Measurements from ENCODE around the gene DSCAM.
A peak's percentile ranks its signal among the peaks of the same experiment; 100 is the strongest.

Gene DSCAM

DNA sequence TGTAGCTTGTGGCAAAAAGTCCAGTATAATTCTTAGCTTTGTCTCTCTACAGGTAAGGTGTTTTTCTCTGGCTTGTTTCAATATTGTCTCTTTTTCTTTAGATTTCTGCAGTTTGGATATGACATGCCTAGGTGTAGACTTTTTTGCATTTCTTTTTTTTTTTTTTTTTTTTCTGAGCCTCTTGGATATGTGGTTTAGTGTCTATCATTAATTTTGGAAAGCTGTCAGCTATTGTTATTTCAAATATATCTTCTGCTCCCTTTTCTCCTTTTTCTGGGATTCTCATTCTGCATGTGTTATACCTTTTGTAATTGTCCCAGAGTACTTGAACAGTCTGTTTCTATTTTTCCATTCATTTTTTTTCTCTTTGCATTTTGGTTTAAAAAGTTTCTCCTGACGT lies 243.2 kb downstream of the DSCAM start:
- DNase-seq, result no peak

- DNase-seq, result no peak
Observed at GRCh38 chr21:40602080-40602479, 244.9 kb downstream of the DSCAM start.

DNA sequence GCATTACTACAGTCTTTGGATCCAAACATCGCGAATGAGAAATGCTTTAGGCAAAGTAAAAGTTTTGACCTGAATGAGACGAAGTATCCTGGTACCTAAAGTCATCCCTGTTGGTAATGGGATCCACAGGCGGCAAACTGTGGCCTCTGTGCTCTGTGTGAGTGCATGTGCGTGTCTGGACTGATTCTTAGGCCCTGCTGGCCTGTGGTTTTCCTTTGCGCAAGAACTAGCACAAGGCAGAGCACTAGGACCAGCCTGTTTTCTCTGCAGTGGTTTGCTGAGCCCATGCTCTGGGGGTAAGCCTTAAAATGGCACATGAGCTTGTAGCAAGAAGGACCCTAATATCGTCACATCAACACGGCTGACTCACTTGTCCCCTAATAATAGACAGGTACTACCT lies 251.2 kb downstream of the DSCAM start:
- no peak for DNase-seq

DNA sequence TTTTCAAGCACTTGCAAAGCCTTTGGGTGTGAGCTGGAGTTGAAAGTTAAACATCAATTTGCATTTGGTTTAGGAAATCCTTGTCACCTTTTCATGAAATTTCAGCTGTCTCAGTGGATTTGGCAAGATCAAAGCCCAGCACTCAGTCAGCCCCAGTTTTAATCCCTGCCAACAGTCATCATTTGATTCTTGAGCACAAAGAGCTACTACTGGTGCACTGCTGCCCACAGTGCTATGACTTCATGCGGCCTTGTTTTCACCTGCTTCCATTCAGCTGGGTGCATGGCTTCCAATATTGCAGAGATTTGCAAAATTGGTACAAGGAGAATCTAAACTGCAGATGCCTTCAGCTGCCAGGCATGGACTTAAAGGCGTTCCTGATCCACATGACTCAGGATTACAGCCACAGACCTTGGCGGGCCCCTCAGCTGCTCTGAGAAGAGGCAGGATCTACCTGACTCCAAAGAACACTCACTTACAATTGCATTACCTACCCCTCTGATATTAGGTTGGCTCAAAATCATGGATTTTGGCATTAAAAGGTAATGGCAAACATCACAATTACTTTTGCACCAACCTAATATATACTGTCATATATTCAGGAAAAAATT lies 259.1 kb downstream of the DSCAM start:
- DNase-seq, result no peak

DNA sequence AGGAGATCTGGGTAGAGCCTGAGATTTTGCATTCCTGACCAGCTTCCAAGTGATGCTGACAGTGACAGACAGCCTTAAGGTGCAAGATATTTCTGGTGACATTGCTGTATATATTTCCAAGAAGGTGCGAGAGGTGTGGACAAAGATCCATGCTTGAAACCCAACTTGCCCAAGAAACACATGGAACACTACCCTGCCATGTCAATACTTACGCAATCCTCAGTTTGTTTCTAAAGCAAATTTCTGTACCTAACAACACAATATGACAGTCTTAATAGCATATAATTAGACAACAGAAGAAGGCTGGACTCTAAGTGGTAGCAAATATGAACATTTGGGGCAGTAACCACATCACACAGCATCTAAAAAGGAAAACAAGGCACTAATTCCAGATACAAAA lies 260.4 kb downstream of the DSCAM start:
- DNase-seq, result no peak

GRCh38 chr21:40577285-40578043 lies 269.5 kb downstream of the DSCAM start:
- no peak for DNase-seq

GRCh38 chr21:40575976-40576375 lies 271.0 kb downstream of the DSCAM start:
- no peak for DNase-seq

DNA sequence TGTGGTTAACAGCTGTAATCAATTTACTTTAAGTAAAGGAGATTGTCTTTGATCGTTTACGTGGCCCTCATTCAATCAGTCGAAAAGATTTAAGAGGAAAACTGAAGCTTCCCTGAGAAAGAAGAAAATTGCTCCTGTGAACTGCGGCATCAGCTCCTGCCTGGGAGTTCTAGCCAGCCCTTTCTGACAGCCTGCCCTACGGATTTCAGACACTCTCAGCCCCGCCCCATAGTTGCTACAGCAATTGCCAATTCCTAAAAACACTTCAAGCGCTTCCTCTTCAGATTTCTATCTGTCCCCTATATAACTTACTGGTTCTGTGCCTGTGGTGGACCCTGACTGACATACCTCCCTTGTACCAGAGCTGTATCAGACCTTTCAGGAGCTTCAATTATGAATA lies 277.6 kb downstream of the DSCAM start:
- no peak for DNase-seq

GRCh38 chr21:40568807-40569206 lies 278.2 kb downstream of the DSCAM start:
- DNase-seq, result no peak

DNA sequence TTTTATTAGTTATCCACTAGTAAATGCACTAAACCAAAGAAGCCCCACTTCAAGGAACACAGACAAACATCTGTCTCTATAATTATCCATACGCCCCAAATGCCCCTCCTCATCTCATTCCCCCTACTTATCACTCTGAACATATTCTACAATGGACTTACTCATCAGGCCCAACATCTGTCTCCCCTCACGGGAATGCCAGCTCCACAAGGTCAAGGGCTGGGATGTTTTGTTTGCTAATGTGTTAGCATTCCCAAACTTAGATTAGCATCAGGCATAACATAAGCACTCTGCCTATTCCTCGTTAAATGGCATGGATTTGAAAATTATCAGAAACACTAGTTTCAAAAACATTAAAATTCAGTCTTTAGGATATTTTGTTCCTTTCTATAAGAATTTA lies 279.5 kb downstream of the DSCAM start:
- DNase-seq, result no peak

- DNase-seq, result no peak
Observed at GRCh38 chr21:40566486-40566885, 280.5 kb downstream of the DSCAM start.

GRCh38 chr21:40564318-40564717 lies 282.6 kb downstream of the DSCAM start:
- no peak for DNase-seq

- DNase-seq, result no peak
Observed at GRCh38 chr21:40563900-40564299, 283.1 kb downstream of the DSCAM start.

DNA sequence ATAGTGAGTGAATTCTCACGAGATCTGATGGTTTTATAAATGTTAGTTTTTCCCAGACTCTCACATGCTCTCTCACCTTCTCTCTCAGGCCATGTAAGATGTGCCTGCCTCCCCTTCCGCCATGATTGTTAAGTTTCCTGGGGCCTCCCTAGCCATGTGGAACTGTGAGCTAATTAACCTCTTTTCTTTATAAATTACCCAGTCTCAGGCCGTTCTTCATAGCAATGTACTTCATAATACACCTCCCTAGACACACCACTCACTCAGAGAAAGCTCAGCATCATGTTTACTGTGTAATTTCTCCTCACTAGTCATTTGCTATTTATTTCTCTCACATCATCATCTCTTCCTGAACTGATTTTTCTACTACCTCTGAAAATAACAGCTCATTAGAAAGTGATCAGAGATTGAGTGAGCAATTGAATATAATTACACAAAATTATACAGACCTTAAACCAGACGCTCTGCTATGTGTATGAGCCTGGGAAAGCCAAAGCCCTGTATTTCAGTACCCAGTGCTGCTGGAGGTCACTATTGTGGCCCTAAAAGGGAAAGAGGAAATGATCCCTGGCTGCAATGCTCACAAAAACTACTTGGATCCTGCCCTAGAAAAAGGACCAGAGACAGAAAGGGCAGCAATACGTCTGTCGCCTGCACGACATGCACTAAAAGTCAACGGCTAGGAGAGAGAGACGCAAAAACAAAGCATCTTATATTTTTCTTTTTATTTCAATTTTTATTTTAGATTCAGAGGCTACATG lies 284.5 kb downstream of the DSCAM start:
- no peak for DNase-seq

- no peak for DNase-seq
Observed at GRCh38 chr21:40556442-40556968, 290.5 kb downstream of the DSCAM start.

DNA sequence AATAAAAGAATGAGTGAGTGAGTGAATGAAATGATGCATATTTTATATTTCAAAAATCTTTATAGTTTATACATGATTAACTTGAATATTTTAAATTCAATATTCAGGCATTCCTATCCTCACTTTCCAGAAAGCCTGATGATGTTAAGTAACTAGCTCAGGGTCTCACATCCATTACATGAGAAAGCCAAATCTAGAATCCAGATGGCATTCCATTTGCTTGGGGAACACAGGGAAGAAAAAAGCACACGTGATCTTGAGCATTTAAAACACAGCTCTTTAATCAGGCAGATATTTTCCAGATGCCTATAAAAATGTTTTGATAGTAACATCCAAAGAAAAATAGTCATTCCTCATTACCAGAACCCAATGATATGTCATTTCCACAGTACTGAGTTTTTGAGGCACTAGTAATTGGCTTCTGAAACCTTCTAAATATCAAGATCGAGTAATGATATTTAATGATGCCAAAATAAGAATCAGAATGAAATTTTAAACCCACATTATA lies 291.9 kb downstream of the DSCAM start:
- no peak for DNase-seq

DNA sequence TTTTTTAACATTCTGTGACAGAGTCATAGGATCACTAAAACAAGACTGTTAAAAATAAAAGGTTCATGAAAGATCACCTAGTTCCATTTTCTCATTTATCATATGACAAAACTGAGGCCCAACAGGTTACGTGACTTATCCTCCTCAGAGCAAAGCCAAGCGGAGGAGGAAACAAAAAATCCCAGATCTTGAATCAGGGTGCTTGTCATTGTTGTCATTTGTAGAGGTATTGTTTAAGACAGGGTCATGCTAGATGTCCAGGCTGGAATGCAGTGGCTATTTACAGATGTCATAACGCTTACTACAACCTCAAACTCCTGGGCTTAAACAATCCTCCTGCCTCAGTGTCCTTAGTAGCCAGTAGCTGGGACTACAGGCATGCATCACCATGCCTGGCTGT lies 293.2 kb downstream of the DSCAM start:
- DNase-seq, result no peak

DNA sequence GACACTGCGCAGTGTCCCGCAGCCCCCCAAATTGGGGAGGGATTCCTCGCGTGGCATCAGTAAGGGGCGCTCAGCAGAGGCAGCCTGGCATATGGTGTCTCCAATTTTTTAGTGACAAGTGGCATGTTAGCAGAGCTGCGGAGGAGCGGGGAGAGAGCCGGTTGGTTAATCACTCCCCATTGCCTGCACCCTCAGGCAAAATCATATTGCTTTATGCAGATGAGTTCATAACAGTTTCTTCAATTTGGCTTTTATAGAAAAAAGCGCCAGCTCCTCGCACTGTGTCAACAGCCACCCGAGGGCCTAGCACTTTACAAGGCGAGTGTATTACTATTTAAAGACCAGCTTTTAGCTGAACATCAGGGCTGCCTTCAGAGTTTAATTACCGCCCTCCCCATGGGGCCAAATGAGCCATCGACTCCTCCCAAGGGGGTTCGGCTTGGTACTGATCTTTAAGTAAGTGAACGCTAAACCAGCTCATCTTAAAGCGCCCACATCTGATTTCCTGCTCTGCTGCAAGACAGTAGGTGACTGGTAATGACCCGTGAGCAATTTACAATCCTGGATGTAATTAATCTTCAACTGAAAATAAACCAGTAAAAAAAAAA lies 298.9 kb downstream of the DSCAM start:
- peak; percentile 58 for DNase-seq

GRCh38 chr21:40546647-40547046 lies 300.3 kb downstream of the DSCAM start:
- DNase-seq, result no peak

- no peak for DNase-seq
Observed at GRCh38 chr21:40540216-40540615, 306.7 kb downstream of the DSCAM start.

DNA sequence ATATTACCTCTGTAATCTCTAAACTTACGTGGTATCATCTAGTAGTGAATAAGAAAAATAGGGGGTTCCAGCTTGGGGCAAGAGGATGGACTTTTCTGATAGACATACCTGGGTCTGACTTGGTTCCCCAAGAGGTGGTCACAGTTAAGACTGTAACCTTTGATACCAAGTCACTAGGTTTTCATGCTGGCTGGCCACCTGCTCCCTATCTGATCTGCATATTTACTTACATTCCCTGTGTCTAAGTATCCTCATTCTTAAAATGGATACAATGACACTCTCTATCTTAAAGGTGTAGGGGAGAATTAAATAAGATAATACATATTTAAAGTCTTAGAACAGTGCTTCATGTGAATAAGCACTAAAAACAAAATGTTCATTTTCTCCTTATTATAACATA lies 312.1 kb downstream of the DSCAM start:
- DNase-seq, result no peak

GRCh38 chr21:40531431-40532110 lies 315.4 kb downstream of the DSCAM start:
- DNase-seq, result no peak

DNA sequence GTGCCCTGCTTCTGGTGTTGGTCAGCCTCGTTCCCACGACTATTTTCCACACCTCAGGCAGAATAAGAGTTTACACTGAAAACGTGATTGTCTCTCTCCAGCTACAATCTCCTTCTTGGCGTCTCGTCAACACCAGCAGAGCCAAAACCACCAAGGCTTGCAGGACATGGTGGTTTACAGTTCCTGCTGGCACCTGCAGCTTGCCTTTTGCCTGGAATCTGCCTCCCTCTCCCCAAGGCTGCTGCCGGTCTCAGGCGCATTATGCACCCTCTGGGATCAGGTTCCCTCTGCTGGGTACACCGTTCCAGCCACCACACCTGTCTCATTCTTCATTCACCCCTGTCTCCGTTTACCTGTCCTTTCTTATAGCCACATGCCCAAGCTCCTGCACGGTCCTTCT lies 315.9 kb downstream of the DSCAM start:
- no peak for DNase-seq
